EL (cell line): ENCODE results near the gene OR2G6.
"Not testable (repeated sequence)": the region's sequence is repeated elsewhere in the genome, so short reads cannot be mapped to it uniquely, and the experiment has no call there.

Experiments used
- DNase-seq: peaks from one replicate; pipeline ENCODE4 v3.0.0-alpha.2; 2016

Gene OR2G6

GRCh38 chr1:248507773-248508172 is at the start of gene OR2G6:
TSS of gene OR2G6 (plus strand) at chr1:248508073. CDS start at chr1:248521647, 13,574 bp downstream.
- DNase-seq: not testable (repeated sequence)

DNA sequence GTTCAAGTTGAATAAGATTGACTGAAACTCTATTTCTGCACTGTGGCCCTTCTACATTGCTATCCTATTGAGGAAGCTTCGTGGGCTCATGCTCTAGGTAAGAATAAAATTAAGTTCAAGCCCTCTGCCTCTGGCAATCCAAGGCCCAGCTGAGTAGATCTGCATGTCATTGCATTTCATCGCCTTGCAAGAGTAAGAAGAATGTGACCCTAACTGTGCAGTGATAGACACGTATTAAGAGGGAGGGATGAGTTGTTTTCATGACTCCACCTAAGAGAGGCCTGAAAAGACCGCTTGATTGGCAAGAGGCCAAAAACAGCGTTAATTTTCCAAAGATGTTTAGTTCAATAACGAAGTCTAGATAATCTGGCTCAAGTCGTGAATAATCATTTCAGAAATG is 48.8 kb upstream of the OR2G6 start:
- DNase-seq: not testable (repeated sequence)

DNA sequence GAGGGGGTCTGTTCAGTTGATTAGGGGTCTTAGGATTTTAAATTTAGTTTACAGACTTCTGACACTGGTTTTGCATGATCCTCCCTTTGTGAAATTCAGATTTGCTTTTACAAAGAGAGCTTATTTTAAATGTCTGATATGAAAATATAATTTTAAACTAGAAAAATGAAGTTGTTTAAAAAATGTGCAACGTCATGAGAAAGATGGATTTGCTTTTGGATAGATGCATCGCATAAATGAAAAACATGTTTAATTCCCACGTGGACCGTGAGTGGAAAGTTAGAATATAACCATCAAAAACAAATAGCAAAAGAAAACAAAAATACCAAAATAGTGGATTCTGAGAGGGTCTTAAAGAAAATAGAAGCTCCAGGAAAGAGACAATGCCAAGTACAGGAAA is 36.7 kb upstream of the OR2G6 start:
- DNase-seq: no peak

GRCh38 chr1:248472111-248472510 is 35.8 kb upstream of the OR2G6 start:
- DNase-seq: not testable (repeated sequence)

- DNase-seq: not testable (repeated sequence)
These were observed 34.8 kb upstream of the OR2G6 start, which contains the start of gene OR2T3 for GRCh38 chr1:248473051-248473450. TSS of gene OR2T3 (plus strand) at chr1:248473351. CDS start at chr1:248473351, 0 bp downstream.

DNA sequence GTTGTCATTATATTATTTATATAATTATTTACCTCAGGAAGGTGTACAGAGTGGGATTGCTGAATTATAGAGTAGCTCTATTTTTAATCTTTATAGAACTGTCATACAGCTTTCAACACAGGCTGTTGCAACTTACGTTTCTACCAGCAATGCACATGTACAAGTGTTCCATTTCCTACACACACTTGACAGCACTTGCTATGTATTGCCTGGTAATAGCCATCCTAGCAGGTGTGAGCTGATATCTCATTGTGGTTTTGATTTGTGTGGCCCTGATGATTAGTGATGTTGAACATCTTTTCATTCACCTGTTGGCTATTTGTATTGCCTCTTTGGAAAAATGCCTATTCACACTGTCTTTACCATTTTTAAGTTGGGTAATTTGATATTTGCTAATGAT is 32.2 kb upstream of the OR2G6 start:
- not testable (repeated sequence) for DNase-seq

GRCh38 chr1:248481686-248482579 is 25.9 kb upstream of the OR2G6 start:
- DNase-seq: not testable (repeated sequence)

DNA sequence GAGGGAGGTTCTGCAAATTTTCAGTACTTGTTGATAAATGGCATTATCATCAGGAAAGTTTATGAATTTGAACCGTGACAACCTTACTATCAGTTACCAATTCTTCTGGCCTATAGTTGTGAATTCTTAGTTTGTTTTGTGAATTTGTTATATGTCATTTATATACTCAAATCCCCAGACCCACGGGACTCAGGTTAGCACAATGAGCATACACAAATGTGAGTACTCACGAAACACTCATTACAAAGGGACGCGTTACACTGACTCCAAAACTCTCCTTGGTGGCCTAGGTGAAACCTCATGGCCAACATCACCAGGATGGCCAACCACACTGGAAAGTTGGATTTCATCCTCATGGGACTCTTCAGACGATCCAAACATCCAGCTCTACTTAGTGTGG is 19.6 kb upstream of the OR2G6 start, which contains the start of gene OR2T5:
TSS of gene OR2T5 (plus strand) at position 301 of the 400 bp plus-strand sequence. CDS start at position 301, 0 bp downstream.
- not testable (repeated sequence) for DNase-seq

DNA sequence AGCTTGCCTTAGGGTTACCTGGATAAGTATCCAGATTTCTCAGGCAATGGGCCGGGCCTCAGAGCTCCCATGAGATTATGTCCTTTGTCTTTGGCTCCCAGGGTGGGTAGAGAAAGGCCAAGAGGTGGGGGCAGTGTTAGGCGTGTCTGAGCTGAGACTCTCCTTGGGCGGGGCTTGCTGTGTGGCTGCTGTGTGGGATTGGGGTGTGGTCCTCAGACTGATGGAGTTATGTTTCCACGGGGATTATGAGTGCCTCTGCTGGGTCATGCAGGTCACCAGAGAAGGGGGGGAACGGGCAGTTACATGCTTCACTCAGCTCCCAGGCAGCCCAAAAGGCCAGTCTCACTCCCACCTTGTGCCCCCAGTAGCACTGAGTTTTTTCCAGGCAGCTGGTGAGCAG is 11.2 kb upstream of the OR2G6 start:
- DNase-seq: not testable (repeated sequence)

DNA sequence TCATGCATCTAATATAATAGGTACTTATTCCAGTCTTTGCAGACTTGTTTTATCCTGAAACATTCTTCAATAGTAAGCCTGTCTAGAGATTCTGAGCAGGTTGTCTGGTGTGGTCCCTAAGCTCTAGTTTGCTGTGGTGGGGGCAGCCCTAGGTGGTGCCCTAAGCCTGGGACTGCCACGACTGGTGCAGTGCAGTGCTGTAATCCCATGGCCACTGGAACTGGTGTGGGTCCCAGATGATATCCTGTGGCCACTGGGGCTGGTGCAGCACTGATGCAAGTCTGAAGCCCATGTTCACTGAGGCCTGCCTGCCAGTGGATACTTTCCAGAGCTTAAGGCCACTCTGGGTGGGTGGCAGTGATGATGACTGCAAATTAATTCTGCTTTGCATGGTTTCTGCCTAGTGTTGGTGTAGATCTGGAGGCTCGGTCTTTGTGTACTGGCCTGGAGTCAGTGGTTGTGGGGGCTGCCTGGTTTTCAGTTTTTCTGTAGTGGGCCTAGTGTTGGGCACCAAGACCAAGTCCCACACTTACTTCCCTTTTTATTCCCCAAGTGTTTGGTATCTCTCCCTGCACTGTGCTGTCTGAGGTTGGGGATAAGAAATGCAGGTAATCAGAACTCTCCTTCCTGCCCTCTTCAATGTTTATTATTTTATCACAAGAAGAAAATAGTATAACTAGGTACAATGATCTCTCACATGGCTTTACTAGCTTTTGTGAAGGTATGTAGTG is 7.4 kb upstream of the OR2G6 start:
- not testable (repeated sequence) for DNase-seq

DNA sequence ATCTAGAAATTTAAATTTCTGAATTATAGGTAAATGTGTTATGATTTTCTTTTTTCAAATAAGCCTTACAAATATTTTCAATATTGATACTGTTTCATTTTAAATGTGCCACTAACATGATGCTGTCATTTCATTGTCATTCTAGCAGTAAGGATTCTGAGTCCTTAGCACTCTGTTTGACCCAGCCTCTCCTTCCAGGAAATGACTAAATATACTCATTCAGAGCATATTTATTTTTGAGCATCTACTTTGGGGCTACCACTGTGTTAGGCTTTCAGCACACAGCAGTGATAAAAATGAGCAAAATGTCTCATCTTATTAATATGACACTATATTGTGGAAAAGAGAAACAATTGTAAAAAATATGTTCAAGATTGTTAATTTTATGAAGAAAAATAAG is 2.3 kb downstream of the OR2G6 start:
- DNase-seq: not testable (repeated sequence)

- DNase-seq: no peak
These were observed 14.0 kb downstream of the OR2G6 start for GRCh38 chr1:248521856-248522255.

- DNase-seq: not testable (repeated sequence)
These were observed 29.6 kb downstream of the OR2G6 start for GRCh38 chr1:248537449-248537848.

DNA sequence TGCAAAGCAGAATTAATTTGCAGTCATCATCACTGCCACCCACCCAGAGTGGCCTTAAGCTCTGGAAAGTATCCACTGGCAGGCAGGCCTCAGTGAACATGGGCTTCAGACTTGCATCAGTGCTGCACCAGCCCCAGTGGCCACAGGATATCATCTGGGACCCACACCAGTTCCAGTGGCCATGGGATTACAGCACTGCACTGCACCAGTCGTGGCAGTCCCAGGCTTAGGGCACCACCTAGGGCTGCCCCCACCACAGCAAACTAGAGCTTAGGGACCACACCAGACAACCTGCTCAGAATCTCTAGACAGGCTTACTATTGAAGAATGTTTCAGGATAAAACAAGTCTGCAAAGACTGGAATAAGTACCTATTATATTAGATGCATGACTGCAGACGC is 39.5 kb downstream of the OR2G6 start:
- not testable (repeated sequence) for DNase-seq

DNA sequence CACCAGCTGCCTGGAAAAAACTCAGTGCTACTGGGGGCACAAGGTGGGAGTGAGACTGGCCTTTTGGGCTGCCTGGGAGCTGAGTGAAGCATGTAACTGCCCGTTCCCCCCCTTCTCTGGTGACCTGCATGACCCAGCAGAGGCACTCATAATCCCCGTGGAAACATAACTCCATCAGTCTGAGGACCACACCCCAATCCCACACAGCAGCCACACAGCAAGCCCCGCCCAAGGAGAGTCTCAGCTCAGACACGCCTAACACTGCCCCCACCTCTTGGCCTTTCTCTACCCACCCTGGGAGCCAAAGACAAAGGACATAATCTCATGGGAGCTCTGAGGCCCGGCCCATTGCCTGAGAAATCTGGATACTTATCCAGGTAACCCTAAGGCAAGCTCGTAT is 43.2 kb downstream of the OR2G6 start:
- DNase-seq: not testable (repeated sequence)

DNA sequence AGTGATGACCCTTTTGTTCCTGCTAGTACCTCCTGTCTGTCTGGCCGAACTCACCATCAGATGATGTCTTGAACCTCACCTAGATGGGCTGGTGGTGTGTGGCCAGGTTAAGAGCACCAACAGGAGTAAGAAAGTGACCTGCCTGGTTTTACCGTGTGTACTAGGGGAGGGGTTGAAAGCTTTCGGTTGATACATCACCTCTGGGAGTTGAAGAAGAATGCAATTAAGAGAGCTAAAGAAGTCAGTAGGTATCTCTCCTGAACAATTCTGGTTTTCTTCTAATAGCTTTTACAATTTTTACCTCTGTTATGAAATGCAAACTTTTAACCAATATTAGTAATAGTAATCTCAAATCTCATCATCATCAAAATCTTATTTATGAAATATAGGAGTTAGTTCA is 54.8 kb downstream of the OR2G6 start, which contains the start of gene OR2T29:
TSS of gene OR2T29 (minus strand) at position 101 of the 400 bp plus-strand sequence. CDS start 3,281 bp downstream, outside the sequence.
- not testable (repeated sequence) for DNase-seq

DNA sequence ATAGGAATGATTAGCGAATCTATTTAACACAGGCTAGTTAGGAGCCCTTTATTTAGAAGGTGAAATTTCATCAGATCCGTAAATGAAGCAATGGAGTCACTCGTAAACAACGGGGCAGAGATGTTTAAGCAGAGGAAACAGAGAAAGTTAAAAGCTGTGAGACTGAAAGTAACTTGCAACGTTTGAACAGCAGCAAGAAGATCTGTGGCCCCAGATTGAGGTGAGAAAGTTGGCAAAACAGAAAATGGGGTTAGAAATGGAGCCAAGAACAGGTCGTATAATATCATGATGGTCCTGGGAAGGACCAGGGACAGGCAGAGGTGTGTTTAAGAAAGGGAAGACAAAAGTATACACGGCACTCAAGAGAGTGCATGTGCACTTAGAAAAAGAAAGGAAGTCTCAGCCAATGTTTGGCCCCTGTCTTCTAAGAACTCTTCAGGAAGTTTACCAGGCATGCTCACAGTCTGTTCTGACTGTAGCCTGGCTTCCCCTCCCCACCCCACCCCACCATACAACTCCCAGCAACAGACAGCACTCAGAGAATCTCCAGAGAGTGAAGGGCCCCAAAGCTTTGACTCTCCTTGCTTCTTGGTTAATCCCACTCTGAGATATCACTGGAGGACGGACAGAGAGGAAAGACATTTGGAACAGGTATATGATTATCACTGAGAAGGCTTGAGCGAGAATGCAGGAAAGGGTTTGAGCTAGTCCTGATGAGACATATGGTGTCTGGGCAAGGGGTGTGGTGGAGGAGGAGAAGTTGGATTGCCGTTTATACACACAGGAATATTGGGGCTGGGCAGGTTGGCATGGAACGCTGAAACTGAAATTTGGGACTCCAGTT is 57.9 kb downstream of the OR2G6 start:
- DNase-seq: not testable (repeated sequence)

DNA sequence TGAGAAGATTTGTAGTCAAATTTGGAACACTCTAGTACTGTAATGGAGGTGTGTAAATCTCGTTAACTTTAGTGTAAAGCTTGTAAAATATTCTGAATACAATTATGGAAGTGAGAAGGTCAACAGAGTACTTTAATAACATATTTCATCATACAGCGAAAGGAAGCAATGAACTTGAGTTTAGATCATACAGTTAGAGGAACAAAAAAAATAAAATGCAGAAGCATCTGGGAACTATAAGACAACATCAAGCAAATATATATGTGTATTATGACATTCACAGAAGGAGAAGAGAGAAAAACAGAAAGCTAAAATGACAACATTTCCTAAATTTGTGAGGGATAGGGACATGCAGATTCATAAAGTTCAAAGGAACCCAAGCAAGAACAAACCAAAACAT is 61.2 kb downstream of the OR2G6 start:
- not testable (repeated sequence) for DNase-seq

DNA sequence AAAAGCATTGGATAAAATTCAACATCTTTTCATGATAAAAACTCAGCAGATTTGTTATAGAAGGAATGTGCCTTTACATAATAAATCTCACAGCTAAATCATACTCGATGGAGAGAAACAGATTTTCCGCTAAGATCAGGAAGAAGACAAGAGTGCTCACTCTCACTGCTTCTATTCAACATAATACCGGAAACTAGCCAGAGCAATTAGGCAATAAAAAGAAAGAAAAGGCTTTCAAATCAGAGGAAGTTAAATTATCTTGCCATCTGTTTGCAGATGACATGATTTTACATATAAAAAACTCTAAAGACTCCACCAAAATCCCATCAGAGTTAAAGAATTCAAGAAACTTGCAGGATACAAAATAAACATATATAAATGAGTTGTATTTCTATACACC is 62.9 kb downstream of the OR2G6 start:
- not testable (repeated sequence) for DNase-seq

DNA sequence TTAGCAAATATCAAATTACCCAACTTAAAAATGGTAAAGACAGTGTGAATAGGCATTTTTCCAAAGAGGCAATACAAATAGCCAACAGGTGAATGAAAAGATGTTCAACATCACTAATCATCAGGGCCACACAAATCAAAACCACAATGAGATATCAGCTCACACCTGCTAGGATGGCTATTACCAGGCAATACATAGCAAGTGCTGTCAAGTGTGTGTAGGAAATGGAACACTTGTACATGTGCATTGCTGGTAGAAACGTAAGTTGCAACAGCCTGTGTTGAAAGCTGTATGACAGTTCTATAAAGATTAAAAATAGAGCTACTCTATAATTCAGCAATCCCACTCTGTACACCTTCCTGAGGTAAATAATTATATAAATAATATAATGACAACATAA is 64.2 kb downstream of the OR2G6 start:
- not testable (repeated sequence) for DNase-seq

DNA sequence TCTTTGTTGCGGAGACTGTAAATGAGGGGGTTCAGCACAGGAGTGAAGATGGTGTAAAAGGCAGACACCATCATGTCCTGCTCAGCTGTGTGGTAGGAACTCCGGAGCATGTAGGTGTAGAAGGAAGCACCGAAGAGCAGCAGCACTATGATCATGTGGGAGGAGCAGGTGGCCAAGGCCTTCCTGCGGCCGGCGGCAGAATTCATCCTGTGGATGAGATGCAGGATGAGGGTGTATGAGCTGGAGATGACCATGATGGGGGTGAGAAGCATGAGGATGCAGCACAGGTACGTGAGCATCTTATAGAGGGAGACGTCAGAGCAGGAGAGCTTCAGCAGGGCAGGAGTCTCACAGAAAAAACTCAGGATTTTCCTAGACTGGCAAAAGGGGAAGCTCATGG is 66.0 kb downstream of the OR2G6 start:
- not testable (repeated sequence) for DNase-seq

DNA sequence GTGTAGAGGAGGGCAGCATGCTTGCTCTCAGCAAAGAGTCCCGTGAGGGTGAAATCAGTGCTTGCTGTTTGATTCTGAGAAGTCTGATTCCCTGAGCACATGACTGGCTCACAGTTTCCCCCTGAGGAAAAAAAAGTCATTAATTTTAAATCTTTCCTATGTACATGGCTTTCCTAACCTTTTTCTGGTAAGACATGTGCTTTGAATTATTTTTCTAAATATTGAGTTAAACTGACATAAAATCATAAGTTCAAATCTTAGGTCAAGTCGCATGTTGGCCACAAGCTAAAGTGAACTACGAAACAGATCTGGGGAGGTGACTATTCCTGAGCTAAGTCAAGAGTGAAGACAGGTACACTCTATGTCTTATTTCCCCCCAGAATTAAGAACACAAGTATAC is 66.8 kb downstream of the OR2G6 start, which contains the start of gene OR2T34:
TSS of gene OR2T34 (minus strand) at position 101 of the 400 bp plus-strand sequence. CDS start at position 101, 0 bp downstream.
- DNase-seq: not testable (repeated sequence)
